Measurements from ENCODE around the gene SPCS2.
"Not testable (repeated sequence)": the region's sequence is repeated elsewhere in the genome, so short reads cannot be mapped to it uniquely, and the experiment has no call there.

The SPCS2 gene

GRCh38 chr11:74990941-74991340 lies 41.9 kb downstream of the SPCS2 start:
- no peak for DNase-seq (ENCODE audit: extremely low spot score, insufficient read length, low read depth)

GRCh38 chr11:74992852-74993251 lies 43.8 kb downstream of the SPCS2 start:
- FAIRE-seq (peak; percentile 68), DNase-seq (ENCODE audit: extremely low spot score, insufficient read length, low read depth) (peak; percentile 29)

More at GRCh38 chr11:74990941-74991340, 41.9 kb downstream of the SPCS2 start:
- no peak for FAIRE-seq

- FAIRE-seq, result no peak
Measured at GRCh38 chr11:75000975-75001354, 51.9 kb downstream of the SPCS2 start.

GRCh38 chr11:75001686-75002085 lies 52.6 kb downstream of the SPCS2 start:
- no peak for FAIRE-seq
- DNase-seq (ENCODE audit: extremely low spot score, insufficient read length, low read depth), result no peak

More at GRCh38 chr11:75000975-75001354, 51.9 kb downstream of the SPCS2 start:
- DNase-seq (ENCODE audit: extremely low spot score, insufficient read length, low read depth), result no peak

- FAIRE-seq (no peak), DNase-seq (ENCODE audit: extremely low spot score, insufficient read length, low read depth) (no peak)
Measured at GRCh38 chr11:75002516-75002915, 53.5 kb downstream of the SPCS2 start.

GRCh38 chr11:75004215-75004614 lies 55.1 kb downstream of the SPCS2 start:
- FAIRE-seq, result peak; percentile 79
- DNase-seq (ENCODE audit: extremely low spot score, insufficient read length, low read depth), result no peak

GRCh38 chr11:75011357-75011756 lies 62.3 kb downstream of the SPCS2 start:
- FAIRE-seq (no peak), DNase-seq (ENCODE audit: extremely low spot score, insufficient read length, low read depth) (no peak)

GRCh38 chr11:75011872-75012271 lies 62.8 kb downstream of the SPCS2 start:
- DNase-seq (ENCODE audit: extremely low spot score, insufficient read length, low read depth), result no peak
- no peak for FAIRE-seq

- FAIRE-seq, result no peak
- no peak for DNase-seq (ENCODE audit: extremely low spot score, insufficient read length, low read depth)
Measured at GRCh38 chr11:75013051-75013450, 64.0 kb downstream of the SPCS2 start.

- DNase-seq (ENCODE audit: extremely low spot score, insufficient read length, low read depth) (no peak), FAIRE-seq (no peak)
Measured at GRCh38 chr11:75014129-75014528, 65.1 kb downstream of the SPCS2 start.

- not testable (repeated sequence) for DNase-seq (ENCODE audit: extremely low spot score, insufficient read length, low read depth); FAIRE-seq
Measured at GRCh38 chr11:75019200-75019599, 70.1 kb downstream of the SPCS2 start.

GRCh38 chr11:75020328-75020727 lies 71.3 kb downstream of the SPCS2 start:
- DNase-seq (ENCODE audit: extremely low spot score, insufficient read length, low read depth); FAIRE-seq: not testable (repeated sequence)

- DNase-seq (ENCODE audit: extremely low spot score, insufficient read length, low read depth) (peak; percentile 20), FAIRE-seq (peak; percentile 72)
Measured at GRCh38 chr11:75022296-75022695, 73.2 kb downstream of the SPCS2 start.

GRCh38 chr11:75022759-75023396 lies 73.8 kb downstream of the SPCS2 start:
- peak; percentile 72 for FAIRE-seq
- DNase-seq (ENCODE audit: extremely low spot score, insufficient read length, low read depth), result peak; percentile 65

GRCh38 chr11:75023446-75024067 lies 74.5 kb downstream of the SPCS2 start:
- DNase-seq (ENCODE audit: extremely low spot score, insufficient read length, low read depth) (no peak), FAIRE-seq (no peak)

GRCh38 chr11:75024068-75024449 lies 75.0 kb downstream of the SPCS2 start:
- DNase-seq (ENCODE audit: extremely low spot score, insufficient read length, low read depth) (no peak), FAIRE-seq (no peak)

GRCh38 chr11:75024764-75025211 lies 75.7 kb downstream of the SPCS2 start:
- FAIRE-seq (no peak), DNase-seq (ENCODE audit: extremely low spot score, insufficient read length, low read depth) (no peak)

- FAIRE-seq, result no peak
- no peak for DNase-seq (ENCODE audit: extremely low spot score, insufficient read length, low read depth)
Measured at GRCh38 chr11:75025561-75025960, 76.5 kb downstream of the SPCS2 start.

GRCh38 chr11:75028321-75028720 lies 79.3 kb downstream of the SPCS2 start:
- FAIRE-seq (no peak), DNase-seq (ENCODE audit: extremely low spot score, insufficient read length, low read depth) (no peak)

Measured in GM18507 (cell line).